ENCODE data around the gene CCDC27.

Gene CCDC27

DNA sequence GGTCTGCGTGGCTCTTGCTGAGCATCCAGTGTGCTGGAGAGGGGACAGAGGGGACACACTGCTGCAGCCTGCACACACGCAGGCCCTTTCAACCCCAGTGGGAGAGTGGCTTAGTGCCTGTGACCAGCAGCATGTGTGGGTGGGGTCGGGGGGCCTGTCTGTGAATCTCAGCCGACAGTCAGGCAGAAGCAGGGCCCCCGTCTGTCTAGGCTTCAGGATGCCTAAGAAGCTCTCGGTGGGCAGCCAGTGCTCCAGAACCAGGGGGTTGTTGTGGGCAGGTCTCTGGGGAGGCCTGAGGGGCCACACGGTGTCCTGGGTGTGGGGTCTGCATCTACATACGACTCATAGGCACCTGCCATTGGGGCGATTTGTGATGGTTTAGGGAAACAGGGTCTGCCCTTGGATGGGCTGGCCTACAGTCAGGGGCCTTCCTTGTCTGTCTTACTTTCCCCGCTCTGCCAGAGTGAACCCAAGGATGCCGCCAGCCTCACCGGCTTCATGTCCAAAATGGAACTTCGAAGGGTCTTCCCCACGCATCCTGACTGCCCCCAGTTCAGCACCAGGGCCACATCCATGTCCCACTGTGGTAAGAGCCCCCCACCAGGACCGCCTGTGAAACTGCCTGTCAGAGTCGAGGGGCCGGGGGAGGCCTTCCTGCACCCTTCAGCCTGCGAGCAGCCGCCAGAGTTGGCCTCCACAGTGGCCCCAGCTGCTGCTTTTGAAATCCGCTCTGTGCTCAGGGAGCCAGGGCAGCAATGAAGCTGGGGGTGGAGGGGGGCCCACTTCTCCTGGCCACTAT, 1.6 kb downstream of the CCDC27 start:
- no peak overlapping the region for H3K4me3 ChIP-seq (ENCODE audit: low read depth, low read length)
- TF ChIP-seq CTCF (IDR thresholded peaks at IDR 0.05; ENCODE audit: low read depth, low read length): no peak
- DNase-seq (ENCODE audit: low read depth, low spot score): no peak
- in situ Hi-C loops (cut with HindIII; ENCODE audit: low sequenced_read_pairs): no loop called here

DNA sequence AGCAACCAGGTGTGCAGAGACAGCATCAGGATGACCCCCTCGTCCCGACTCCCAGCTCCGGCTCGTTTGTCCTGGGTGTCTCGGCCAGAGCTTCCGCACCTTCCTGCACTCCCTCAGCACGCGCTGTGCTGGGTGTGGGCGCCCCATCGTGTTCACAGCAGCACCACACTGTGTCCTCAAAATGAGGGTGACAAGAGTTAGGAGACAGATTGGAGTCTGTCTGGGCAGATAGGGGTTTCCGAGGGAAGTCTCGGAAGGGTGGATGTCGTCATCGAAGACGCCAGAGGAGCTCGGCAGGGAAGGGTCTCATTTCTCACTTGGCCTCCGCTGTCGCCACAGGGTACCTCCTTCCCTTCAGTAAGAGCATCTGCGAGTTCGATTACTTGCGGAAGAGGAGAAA, 4.1 kb downstream of the CCDC27 start:
- no peak overlapping the region for H3K4me3 ChIP-seq (ENCODE audit: low read depth, low read length)
- in situ Hi-C loops (cut with HindIII; ENCODE audit: low sequenced_read_pairs): no loop called here
- no peak for DNase-seq (ENCODE audit: low read depth, low spot score)
- TF ChIP-seq CTCF (IDR thresholded peaks at IDR 0.05; ENCODE audit: low read depth, low read length): no peak

DNA sequence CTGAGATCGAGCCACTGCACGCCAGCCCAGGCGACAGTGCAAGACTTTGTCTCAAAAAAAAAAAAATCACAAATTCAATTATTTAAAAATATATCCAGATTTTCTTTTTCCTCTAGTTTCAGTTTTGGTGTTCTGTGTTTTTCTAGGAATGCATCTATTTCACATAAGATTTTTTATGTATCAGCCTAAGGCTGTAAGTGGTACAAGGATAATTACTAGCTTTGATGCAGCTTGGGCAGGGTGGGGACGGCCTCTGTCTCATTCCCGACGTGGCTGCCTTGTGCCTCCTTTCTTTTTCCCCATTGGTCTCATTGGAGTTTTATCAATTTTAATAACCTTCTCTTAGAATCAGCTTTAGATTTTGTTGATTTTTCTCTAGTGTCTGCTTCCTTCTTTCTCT, 6.9 kb downstream of the CCDC27 start:
- in situ Hi-C loops (cut with HindIII; ENCODE audit: low sequenced_read_pairs): no loop called here
- DNase-seq (ENCODE audit: low read depth, low spot score): no peak
- no peak overlapping the region for H3K4me3 ChIP-seq (ENCODE audit: low read depth, low read length)
- no peak for TF ChIP-seq CTCF (IDR thresholded peaks at IDR 0.05; ENCODE audit: low read depth, low read length)

- H3K4me3 ChIP-seq (ENCODE audit: low read depth, low read length): no peak overlapping the region
- in situ Hi-C loops (cut with HindIII; ENCODE audit: low sequenced_read_pairs): no loop called here
- no peak for TF ChIP-seq CTCF (IDR thresholded peaks at IDR 0.05; ENCODE audit: low read depth, low read length)
- DNase-seq (ENCODE audit: low read depth, low spot score): no peak
Observed at GRCh38 chr1:3759796-3760195, 7.5 kb downstream of the CCDC27 start.

GRCh38 chr1:3761296-3762010, 9.2 kb downstream of the CCDC27 start:
- no peak for TF ChIP-seq CTCF (IDR thresholded peaks at IDR 0.05; ENCODE audit: low read depth, low read length)
- no peak for DNase-seq (ENCODE audit: low read depth, low spot score)
- in situ Hi-C loops (cut with HindIII; ENCODE audit: low sequenced_read_pairs): no loop called here
- no peak overlapping the region for H3K4me3 ChIP-seq (ENCODE audit: low read depth, low read length)

GRCh38 chr1:3762151-3762872, 10.1 kb downstream of the CCDC27 start:
- in situ Hi-C loops (cut with HindIII; ENCODE audit: low sequenced_read_pairs): no loop called here
- no peak for TF ChIP-seq CTCF (IDR thresholded peaks at IDR 0.05; ENCODE audit: low read depth, low read length)
- no peak for DNase-seq (ENCODE audit: low read depth, low spot score)
- no peak overlapping the region for H3K4me3 ChIP-seq (ENCODE audit: low read depth, low read length)
